HG03108 (cell line): Measurements from ENCODE around the gene TMEM140.
A peak's percentile ranks its signal among the peaks of the same experiment; 100 is the strongest.
"Not testable (repeated sequence)": the region's sequence is repeated elsewhere in the genome, so short reads cannot be mapped to it uniquely, and the experiment has no call there.

Source experiments
- ATAC-seq: cut with Tn5 transposase; IDR thresholded peaks from one replicate; pipeline ENCODE4 v1.9.1; 2021; ENCODE audit warnings: moderate library complexity; ENCODE audit not compliant: unreplicated experiment

Gene TMEM140

GRCh38 chr7:135171581-135172291 is 23.9 kb downstream of the TMEM140 start:
- not testable (repeated sequence) for ATAC-seq

- ATAC-seq = not testable (repeated sequence)
Observed at GRCh38 chr7:135173916-135174315, 26.0 kb downstream of the TMEM140 start.

DNA sequence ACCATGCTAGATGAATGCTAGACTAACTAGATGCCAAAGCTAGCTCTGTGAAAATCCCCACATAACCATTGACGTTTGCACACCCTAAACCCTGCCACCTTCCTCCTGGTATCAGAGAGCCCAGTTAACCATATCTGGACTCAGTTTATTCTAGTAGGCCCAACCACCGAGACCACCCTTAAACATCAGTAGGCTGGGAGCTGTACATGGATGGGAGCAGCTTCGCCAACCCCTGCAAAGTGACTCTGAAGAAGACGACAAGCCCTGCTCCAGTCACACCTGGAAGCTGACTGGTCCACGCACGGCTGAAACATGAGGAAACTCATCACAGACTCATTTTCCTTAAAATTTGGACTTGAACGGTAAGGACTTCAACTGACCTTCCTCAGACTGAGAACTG is 27.1 kb downstream of the TMEM140 start:
- ATAC-seq = no peak

DNA sequence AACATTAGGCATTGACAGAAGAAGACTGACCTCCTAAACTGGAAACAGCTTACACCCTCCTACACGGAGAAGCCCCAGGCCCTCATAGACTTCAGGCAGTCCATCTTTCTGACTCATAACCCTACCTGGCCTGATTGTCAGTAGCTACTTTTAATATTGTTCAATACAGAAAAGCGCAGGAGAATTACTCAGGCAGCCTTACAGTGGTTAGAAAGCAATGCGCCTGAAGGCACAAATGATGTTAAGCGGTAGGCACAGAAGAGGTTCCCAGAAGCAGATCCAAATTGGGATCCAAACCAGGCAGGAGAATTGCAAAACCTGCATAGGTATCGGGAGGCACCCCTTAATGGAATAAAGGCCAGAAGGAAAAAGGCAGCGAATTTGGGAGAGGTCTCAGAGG is 28.1 kb downstream of the TMEM140 start:
- ATAC-seq = no peak

DNA sequence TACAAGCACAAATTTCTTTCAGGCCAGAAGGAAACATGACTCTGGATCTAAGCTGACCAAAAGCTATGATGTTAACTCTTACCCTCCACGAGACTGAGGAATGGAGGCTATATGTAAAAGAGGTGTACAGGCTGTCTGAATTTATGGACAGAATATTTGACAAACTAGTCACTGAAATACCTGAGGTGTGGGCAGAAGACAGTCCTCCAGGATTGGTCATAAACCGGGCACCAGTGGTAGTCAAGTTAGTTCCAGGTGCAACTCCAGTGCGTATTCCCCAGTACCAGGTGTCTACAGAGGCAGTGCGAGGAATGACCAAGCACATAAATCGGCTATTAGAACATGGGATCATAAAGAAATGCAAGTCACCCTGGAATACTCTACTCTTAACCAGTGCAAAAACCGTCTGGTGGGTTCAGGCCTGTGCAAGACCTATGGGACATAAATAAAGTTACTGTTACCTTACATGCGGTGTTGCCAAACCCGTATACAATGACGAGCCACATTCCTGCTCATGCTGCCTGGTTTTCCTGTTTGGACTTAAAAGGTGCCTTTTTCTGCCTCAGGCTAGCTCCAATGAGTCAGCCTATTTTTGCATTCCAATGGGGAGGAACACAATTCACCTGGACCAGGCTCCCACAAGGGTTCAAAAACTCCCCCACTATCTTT is 29.3 kb downstream of the TMEM140 start:
- ATAC-seq = no peak

- no peak for ATAC-seq
Observed at GRCh38 chr7:135178364-135178763, 30.5 kb downstream of the TMEM140 start.

- ATAC-seq = no peak
Observed at GRCh38 chr7:135179321-135179925, 31.6 kb downstream of the TMEM140 start.

DNA sequence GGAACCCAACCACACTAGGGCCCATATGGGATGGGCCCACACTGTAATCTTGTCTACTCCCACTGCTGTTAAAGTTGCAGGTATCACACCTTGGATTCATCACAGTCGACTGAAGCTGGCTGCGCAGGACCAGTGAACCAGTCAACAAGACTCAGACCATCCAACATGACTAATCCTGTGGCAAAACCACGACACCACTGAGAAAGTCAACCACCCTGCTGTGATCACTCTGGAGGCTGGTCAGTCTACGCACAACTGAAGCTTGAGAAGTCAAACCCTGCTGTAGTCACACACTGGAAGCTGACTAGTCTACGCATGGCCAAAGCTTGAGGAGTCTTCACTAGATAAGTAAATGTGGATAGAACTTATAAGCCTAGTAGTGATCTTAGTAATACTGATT is 32.2 kb downstream of the TMEM140 start:
- ATAC-seq = no peak

- no peak for ATAC-seq
Observed at GRCh38 chr7:135181261-135181928, 33.5 kb downstream of the TMEM140 start.

DNA sequence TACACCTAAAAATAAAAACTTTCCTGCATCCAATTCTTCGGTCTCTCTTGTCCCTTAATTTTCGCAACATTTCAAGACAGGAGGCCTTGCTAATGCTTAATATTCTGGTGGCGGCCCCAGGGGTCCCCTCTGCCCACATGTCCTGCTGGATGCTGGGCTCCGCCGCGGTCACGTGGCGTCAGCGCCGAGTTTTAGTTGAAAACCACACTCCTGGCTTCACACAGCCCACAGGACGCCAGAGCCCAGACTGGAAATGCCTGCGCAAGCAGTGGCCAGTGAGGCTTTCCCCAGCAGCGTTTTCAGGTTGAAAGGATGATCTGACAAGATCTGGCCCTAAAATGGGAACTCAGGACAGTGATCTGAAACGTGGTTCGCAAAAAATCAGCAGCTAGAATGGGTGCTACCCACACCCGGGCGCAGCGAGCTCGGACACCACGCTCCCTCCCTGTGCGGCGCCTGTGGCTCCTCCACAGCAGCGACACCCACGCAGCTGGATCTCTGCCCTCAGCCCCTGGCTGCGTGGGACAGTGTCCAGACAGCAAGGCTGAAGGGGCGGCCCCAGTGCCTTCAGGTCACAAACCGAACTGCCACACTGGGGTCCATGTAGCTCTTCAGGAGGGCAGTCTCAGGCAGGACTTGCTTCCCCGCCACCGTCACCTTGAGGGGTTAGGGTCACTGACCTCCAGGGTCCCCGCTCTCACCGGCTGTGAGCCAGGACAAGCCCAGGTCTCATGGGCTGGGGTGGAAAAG is 34.2 kb downstream of the TMEM140 start:
- ATAC-seq = no peak

DNA sequence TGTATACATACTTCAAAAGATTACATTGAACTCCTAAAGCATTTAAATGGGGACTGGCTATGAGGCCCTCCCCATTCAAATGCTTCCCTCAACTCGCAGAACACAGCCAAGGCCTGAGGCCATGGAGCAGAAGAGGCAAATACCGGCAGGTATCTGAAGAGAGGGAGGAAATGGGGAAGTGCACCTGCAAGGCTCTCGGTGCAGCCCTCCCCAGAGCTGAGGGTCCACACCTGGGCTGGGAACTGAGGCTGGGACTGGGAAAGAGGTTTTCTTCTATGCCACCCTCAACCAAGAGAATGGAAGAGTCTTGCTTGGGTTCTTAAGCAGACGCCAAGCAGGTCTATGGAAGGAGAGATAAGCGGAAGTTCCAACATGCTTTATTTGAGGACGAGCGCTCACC is 35.6 kb downstream of the TMEM140 start:
- ATAC-seq = no peak

GRCh38 chr7:135184254-135184841 is 36.5 kb downstream of the TMEM140 start:
- ATAC-seq = no peak

- ATAC-seq = no peak
Observed at GRCh38 chr7:135185471-135186260, 37.8 kb downstream of the TMEM140 start.

- ATAC-seq = peak; percentile 20
Observed at GRCh38 chr7:135186261-135186540, 38.3 kb downstream of the TMEM140 start.

GRCh38 chr7:135186841-135187253 is 39.0 kb downstream of the TMEM140 start:
- peak; percentile 55 for ATAC-seq

DNA sequence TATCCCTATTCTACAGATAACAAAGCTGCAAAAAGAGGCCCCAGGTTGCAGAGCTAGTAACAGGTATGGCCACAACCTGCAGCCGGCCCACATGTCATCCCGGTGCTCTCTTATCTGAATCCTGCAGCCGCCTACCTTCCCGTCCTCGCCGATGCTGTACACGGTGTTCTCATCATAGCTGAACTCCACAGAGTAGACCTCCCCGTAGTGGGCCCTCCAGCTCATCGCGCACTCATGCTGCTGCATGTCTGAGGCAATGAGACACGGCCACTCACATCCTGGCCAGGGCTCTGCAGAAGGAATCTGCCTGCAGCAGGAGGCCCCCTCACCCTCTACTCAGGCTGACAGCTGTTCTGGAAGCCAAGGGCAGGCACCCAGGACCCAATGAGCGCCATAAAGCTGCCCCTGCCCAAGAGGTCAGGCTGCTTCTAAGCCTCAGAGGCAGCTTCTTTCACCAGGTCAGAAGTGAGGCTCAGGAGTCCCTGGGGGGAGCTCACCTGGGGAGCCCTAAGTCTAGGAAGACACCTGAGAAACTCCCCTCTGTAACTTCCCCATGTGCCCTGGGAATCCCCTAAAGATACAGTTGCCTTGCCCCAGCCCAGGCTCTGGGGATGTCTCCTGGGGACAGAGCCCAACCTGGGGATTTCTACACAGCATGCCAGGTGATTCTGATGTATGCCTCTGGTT is 40.6 kb downstream of the TMEM140 start:
- ATAC-seq = peak; percentile 38

DNA sequence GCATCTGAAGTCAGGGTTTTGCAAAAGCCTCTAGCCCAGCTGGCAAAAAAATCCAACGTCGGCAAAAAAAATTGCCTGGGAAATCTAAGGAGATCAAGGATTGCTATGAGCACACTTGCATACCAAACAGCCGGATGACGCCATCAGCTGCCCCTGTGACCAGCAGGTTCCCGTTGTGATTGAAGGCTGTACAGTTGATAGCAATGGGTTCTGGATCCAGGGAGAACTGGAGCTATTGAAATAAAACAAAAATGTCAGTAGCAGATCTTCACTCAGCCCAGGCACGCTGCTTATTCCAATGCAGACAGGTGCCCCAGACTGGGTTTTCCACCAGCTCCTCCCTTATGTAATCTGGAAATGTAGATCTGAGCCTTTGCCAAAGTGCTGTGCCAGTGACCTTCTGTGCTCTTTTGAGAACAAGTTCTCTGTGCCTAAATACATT is 41.4 kb downstream of the TMEM140 start:
- ATAC-seq = no peak

DNA sequence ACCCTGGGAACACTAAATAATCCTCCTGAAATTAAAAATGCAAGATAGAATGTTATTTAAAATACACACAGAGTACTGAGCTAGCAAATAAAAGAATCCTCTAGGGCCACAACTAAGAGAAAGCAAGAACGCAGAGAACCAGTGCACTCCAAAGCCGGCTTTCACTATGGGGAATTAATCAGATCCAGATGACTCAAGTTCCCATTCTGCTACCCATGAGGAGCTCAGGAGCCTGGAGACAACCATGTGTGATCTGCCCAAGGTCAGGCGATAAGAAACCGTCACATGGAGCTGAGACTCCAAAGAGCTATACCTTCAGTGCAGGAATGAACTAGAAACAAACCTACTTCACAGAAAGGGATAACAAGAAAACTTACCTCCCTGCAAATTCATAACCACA is 42.1 kb downstream of the TMEM140 start:
- ATAC-seq = no peak

GRCh38 chr7:135190703-135191102 is 42.8 kb downstream of the TMEM140 start:
- no peak for ATAC-seq
